Stimulated activated CD8-positive, alpha-beta memory T cell treated with anti-CD3 and anti-CD28 coated beads, Interleukin-4, amount 100 ng/mL, for 1 hour (primary cell): ENCODE results near the gene TMEM165.
"Not testable (repeated sequence)": the region's sequence is repeated elsewhere in the genome, so short reads cannot be mapped to it uniquely, and the experiment has no call there.

Experiments used
- DNase-seq, 2 donors: peaks; one replicate each; pipeline ENCODE4 v3.0.0-alpha.2; 2020; ENCODE audit warnings: low read depth in 2 of 2, low spot score in 1 of 2

The TMEM165 gene, protein sequence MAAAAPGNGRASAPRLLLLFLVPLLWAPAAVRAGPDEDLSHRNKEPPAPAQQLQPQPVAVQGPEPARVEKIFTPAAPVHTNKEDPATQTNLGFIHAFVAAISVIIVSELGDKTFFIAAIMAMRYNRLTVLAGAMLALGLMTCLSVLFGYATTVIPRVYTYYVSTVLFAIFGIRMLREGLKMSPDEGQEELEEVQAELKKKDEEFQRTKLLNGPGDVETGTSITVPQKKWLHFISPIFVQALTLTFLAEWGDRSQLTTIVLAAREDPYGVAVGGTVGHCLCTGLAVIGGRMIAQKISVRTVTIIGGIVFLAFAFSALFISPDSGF

DNA sequence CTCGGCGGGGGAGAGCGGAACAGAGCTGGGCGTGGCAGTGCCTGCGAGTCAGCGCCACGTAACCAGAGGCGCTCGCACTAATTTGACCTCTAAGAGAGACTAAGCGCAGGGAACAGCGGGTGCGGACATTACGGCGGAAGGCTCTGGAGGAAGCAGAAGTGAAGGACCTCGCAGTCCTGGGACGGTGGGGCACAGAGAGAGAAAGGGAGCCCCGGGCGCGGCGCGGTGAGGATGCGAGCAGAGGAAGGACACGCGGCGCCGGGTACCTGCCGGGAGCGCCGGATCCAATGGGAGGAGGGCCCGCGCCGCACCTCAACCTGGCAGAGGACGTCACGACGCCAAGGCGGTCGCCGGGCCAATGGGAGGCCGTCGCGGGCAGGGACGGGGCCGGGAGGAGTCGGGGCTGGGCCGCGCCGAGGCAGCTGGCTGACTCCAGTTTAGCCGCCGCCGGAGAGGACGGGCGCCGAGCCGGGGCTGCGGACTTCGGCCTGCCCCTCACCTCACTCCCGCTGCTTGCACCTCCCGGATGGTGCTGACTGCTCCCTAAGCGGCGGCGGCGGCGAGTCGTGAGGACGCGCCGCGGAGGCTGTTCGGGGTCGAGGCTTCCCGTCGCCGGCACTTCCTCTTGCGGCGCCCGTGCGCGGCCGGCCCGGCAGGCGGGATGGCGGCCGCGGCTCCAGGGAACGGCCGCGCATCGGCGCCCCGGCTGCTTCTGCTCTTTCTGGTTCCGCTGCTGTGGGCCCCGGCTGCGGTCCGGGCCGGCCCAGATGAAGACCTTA is at the start of gene TMEM165:
TSS of gene TMEM165 (plus strand) at position 429 of the 779 bp plus-strand sequence. CDS start at position 662, 233 bp downstream.
- peak; percentile 57 to 78 for DNase-seq

DNA sequence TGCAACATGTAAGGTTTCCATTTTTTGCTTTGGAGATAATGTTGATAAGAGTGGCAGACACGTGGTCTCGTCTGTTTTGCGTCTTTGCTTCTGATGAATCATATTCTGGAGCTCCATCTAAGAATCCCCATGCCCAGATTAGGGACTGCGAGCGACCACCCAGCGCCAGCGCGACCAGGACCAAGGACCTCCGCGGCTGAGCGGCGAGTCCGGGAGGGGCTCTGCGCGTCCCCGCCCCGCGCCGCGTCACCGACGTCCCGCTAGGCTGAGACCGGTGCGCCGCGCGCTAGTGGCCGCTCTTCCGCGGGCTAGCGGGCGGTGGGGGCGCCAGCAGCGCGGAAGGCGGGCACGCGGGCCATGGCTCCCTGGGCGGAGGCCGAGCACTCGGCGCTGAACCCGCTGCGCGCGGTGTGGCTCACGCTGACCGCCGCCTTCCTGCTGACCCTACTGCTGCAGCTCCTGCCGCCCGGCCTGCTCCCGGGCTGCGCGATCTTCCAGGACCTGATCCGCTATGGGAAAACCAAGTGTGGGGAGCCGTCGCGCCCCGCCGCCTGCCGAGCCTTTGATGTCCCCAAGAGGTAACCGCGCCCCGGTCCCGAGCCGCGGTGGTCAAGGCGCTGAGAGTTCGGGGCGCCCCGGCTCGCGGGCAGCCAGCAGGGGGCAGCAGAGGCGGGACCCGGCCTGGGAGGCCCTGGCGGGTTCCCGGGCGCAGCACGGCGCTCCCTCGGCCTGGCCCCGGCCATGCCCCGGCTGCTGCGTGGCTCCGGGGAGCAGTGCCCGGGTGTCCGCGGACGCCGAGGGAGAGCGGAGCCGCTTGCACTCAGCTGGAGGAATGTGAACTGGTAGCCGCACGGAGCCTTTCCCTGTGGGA is 49.5 kb upstream of the TMEM165 start, which contains the start of gene SRD5A3:
TSS of gene SRD5A3 (plus strand) at position 263 of the 871 bp plus-strand sequence. CDS start at position 358, 95 bp downstream.
- DNase-seq, result peak; percentile 50 to 55

- DNase-seq, result no peak
These were observed 48.9 kb upstream of the TMEM165 start for GRCh38 chr4:55346851-55347255.

DNA sequence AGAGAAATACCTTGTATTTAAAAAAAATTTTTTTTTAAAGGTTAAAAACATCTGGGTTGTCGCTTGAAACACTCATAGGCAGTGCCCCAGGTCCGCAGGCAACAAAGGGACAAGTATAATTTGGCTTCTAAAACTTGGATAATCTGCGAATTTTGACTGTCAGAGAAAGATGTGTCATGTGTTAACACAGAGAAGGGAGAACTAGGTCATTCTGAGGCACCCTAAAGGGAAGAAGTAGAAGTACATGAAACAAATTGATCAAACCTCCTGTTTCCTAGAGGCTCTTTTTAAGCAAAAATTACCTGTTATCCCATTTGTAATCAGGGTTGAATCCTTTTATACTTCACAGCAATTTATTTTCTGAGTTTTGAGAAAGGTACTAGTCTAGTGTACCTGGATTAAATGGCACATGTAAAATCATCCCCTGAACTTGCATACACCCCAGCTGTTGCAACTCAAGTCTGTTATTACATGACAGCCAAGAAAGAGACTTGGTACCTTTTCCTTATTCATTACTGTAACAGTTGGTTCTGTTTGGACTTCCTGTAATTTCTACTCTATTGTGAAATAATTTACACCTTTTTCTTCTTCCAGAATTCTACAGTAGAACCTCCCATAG is 48.0 kb upstream of the TMEM165 start:
- no peak for DNase-seq

GRCh38 chr4:55348466-55348865 is 47.3 kb upstream of the TMEM165 start:
- no peak for DNase-seq

DNA sequence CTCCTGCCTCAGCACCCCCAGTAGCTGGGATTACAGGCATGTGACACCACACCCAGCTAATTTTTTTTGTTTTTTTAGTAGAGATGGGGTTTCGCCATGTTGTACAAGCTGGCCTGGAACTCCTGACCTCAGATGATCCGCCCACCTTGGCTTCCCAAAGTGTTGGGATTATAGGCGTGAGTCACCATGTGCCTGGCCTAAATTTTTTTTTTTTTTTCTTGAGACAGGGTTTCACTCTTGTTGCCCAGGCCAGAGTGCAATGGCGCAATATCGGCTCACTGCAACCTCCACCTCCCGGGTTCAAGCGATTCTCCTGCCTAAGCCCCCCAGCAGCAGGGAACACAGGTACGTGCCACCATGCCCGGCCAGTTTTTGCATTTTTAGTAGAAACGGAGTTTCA is 44.9 kb upstream of the TMEM165 start:
- DNase-seq, result not testable (repeated sequence)

GRCh38 chr4:55351824-55352223 is 43.9 kb upstream of the TMEM165 start:
- no peak for DNase-seq

GRCh38 chr4:55352726-55353125 is 43.0 kb upstream of the TMEM165 start:
- no peak for DNase-seq

DNA sequence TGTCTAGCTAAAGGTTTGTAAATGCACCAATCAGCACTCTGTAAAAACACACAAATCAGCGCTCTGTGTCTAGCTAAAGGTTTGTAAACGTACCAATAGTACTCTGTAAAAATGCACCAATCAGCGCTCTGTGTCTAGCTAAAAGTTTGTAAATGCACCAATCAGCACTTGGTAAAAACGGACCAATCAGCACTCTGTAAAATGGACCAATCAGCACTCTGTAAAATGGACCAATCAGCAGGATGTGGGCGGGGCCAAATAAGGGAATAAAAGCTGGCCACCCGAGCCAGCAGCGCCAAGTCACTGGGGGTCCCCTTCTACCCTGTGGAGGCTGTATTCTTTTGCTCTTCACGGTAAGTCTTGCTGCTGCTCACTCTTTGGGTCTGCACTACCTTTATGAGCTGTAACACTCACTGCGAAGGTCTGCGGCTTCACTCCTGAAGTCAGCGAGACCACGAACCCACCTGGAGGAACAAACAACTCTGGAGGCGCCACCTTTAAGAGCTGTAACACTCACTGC is 42.5 kb upstream of the TMEM165 start:
- not testable (repeated sequence) for DNase-seq

DNA sequence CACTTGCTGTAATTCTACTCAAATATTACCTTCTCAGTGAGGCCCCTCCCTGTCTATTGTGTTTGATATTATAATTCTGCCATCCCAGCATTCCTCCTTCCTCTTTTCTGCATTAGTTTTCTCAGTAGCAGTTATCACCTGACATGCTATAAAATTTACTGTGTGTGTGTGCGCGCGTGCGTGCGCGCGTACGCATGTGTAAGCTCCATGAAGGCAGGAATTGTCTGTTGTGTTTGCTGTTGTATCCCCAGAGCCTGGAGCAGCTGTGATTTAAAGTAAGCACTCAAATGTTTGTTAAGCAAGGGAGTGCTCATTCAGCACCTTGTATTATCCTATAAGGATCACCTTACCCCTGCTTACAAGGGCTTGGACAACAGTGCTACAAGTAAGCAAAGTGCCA is 41.1 kb upstream of the TMEM165 start:
- no peak for DNase-seq

GRCh38 chr4:55355555-55355954 is 40.2 kb upstream of the TMEM165 start:
- no peak for DNase-seq

- DNase-seq, result no peak
These were observed 38.7 kb upstream of the TMEM165 start for GRCh38 chr4:55356991-55357461.

DNA sequence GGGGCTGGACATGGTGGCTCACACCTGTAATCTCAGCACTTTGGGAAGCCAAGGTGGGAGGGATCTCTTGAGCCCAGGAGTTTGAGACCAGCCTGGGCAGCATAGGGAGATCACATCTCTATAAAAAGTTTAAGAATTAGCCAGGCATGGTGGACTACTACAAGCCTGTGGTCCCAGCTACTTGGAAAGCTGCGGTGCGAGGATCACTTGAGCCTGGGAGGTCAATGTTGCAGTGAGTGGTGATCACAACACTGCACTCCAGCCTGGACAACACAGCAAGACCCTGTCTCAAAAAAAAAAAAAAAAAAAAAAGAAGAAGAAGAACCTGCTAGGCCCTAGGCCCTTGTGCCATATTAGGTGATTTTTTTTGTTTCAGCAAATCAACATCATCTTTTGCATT is 37.5 kb upstream of the TMEM165 start:
- DNase-seq, result no peak

- DNase-seq, result no peak
These were observed 37.1 kb upstream of the TMEM165 start for GRCh38 chr4:55358668-55359067.

GRCh38 chr4:55359397-55359916 is 36.3 kb upstream of the TMEM165 start:
- DNase-seq, result no peak

DNA sequence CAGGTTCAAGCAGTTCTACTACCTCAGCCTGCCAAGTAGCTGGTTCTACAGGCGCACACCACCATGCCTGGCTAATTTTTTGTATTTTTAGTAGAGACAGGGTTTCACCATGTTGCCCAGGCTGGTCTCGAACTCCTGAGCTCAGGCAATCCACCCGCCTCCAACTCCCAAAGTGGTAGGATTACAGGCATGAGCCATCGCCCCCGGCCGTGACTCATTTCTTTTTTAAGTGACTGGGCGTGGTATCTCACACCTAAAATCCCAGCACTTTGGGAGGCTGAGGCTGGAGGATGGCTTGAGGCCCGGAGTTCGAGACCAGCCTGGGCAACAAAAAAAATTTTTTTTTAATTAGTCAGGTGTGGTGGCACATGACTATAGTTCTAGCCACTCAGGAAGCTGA is 32.8 kb upstream of the TMEM165 start:
- DNase-seq, result not testable (repeated sequence)

DNA sequence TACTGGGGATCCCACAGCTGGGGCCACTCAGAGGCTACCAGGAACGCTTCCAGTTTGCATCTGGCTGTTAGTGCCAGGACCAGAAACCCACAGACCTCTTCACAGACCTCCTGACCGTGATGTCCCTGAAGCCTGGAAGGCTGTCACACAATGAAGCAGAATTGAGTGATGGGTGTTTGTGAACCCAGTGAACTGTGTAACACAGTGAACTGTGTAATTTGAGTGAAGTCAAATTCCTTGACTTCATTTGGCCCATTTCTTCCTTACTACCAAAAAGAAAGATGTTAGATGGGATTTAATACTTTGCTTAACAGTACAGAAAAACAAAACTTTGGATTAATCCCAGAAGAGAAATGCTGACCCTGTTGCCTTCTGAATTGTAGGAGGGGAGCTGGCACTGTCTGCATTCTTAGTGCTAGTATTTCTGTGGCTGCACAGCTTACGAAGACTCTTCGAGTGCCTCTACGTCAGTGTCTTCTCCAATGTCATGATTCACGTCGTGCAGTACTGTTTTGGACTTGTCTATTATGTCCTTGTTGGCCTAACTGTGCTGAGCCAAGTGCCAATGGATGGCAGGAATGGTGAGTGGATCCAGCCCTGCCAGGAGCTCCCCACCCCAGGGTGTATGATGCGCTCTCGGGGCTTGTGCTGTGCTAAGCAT is 31.9 kb upstream of the TMEM165 start:
- no peak for DNase-seq

- no peak for DNase-seq
These were observed 30.9 kb upstream of the TMEM165 start for GRCh38 chr4:55364691-55365344.

- no peak for DNase-seq
These were observed 30.4 kb upstream of the TMEM165 start for GRCh38 chr4:55365345-55365728.
